DOHH2 (cell line): ENCODE measurements around the gene OLFM3.

ENCODE experiments used
- H3F3A ChIP-seq: fragments of 200-600 bp; sonication (generic), shearing (Covaris generic); 2 replicates; pipeline ENCODE4 v1.6.0; 2016; ENCODE audit warnings: antibody characterized with exemption, mild to moderate bottlenecking; ENCODE audit not compliant: control insufficient read depth, insufficient read depth
- H3K27ac ChIP-seq: fragments of 200-600 bp; sonication (generic); 2 replicates; pipeline ENCODE4 v1.5.1; 2014; ENCODE audit warnings: low read depth, mild to moderate bottlenecking, low read length, moderate library complexity
- H3K27me3 ChIP-seq: fragments of 200-600 bp; sonication (generic); 2 replicates; pipeline ENCODE4 v1.6.1; 2014; ENCODE audit warnings: mild to moderate bottlenecking, low read length, mixed read lengths; ENCODE audit not compliant: control insufficient read depth
- H3K36me3 ChIP-seq: fragments of 200-600 bp; sonication (generic); 2 replicates; pipeline ENCODE4 v1.6.1; 2014; ENCODE audit warnings: mild to moderate bottlenecking, low read length, moderate library complexity, mixed read lengths; ENCODE audit not compliant: control insufficient read depth
- H3K4me1 ChIP-seq: fragments of 200-600 bp; sonication (generic); 2 replicates; pipeline ENCODE4 v1.6.1; 2014; ENCODE audit warnings: mild to moderate bottlenecking, low read length, mixed read lengths; ENCODE audit not compliant: control insufficient read depth
- H3K4me2 ChIP-seq: fragments of 200-600 bp; sonication (generic); 2 replicates; pipeline ENCODE4 v1.6.0; 2014; ENCODE audit warnings: mild to moderate bottlenecking, low read length, moderate library complexity
- H3K4me3 ChIP-seq: fragments of 200-600 bp; sonication (generic); 2 replicates; pipeline ENCODE4 v1.5.1; 2014; ENCODE audit warnings: mild to moderate bottlenecking, low read length, mixed read lengths
- H3K79me2 ChIP-seq: fragments of 200-600 bp; sonication (generic); 2 replicates; pipeline ENCODE4 v1.6.1; 2014; ENCODE audit warnings: mild to moderate bottlenecking, low read length, mixed read lengths; ENCODE audit not compliant: control insufficient read depth
- H3K9me2 ChIP-seq: fragments of 200-600 bp; sonication (generic); replicated peaks from 2 replicates; pipeline ENCODE4 v1.6.1; 2014; ENCODE audit warnings: mild to moderate bottlenecking, low read length, mixed read lengths; ENCODE audit not compliant: control insufficient read depth
- H3K9me3 ChIP-seq: fragments of 200-600 bp; sonication (generic); 2 replicates; pipeline ENCODE4 v1.6.1; 2014; ENCODE audit warnings: antibody characterized with exemption, low read length, mixed read lengths; ENCODE audit not compliant: control insufficient read depth, insufficient read depth
- H4K20me1 ChIP-seq: fragments of 200-600 bp; sonication (generic); 2 replicates; pipeline ENCODE4 v1.6.0; 2014; ENCODE audit warnings: low read depth, mild to moderate bottlenecking, antibody characterized with exemption, low read length, moderate library complexity; ENCODE audit not compliant: control insufficient read depth, insufficient read depth
- CTCF ChIP-seq: fragments of 200-600 bp; sonication (generic); IDR thresholded peaks from one replicate; pipeline ENCODE4 v1.5.1; 2014; ENCODE audit warnings: antibody characterized with exemption, mild to moderate bottlenecking, low read depth, low read length; ENCODE audit not compliant: poor library complexity, severe bottlenecking
- EZH2phosphoT487 ChIP-seq: fragments of 200-600 bp; sonication (generic); IDR thresholded peaks from 2 replicates; pipeline ENCODE4 v1.6.1; 2017; ENCODE audit warnings: borderline replicate concordance, mild to moderate bottlenecking, antibody characterized with exemption, low read length, moderate library complexity, mixed read lengths

The OLFM3 gene

GRCh38 chr1:101915597-101915996 lies 81.1 kb downstream of the OLFM3 start:
- TF ChIP-seq EZH2phosphoT487 (no peak), CTCF (no peak)
- H3K27ac ChIP-seq, result no peak overlapping the region
- H3K4me2 ChIP-seq, result no peak overlapping the region
- H3K4me1 ChIP-seq, result no peaks in the 10 kb centered on the region
- no peak overlapping the region for H3K4me3 ChIP-seq
- no peaks in the 10 kb centered on the region for H3K9me2 ChIP-seq
- no peaks in the 10 kb centered on the region for H3K79me2 ChIP-seq
- no peaks in the 10 kb centered on the region for H3K36me3 ChIP-seq
- no peaks in the 10 kb centered on the region for H4K20me1 ChIP-seq
- no peaks in the 10 kb centered on the region for H3K9me3 ChIP-seq
- no peaks in the 10 kb centered on the region for H3K27me3 ChIP-seq
- no peaks in the 10 kb centered on the region for H3F3A ChIP-seq

- Histone ChIP-seq H3F3A (no peaks in the 10 kb centered on the region), H4K20me1 (no peaks in the 10 kb centered on the region), H3K79me2 (no peaks in the 10 kb centered on the region), H3K9me2 (no peaks in the 10 kb centered on the region), H3K27ac (no peak overlapping the region), H3K9me3 (no peaks in the 10 kb centered on the region), H3K4me2 (no peak overlapping the region), H3K4me3 (no peak overlapping the region), H3K27me3 (no peaks in the 10 kb centered on the region), H3K36me3 (no peaks in the 10 kb centered on the region), H3K4me1 (no peaks in the 10 kb centered on the region)
- TF ChIP-seq CTCF (no peak), EZH2phosphoT487 (no peak)
Observed at GRCh38 chr1:101914473-101915242, 82.1 kb downstream of the OLFM3 start.

GRCh38 chr1:101911894-101912293 lies 84.8 kb downstream of the OLFM3 start:
- TF ChIP-seq CTCF (no peak), EZH2phosphoT487 (no peak)
- H3K9me2 ChIP-seq, result no peaks in the 10 kb centered on the region
- H3K36me3 ChIP-seq, result no peaks in the 10 kb centered on the region
- H4K20me1 ChIP-seq, result no peaks in the 10 kb centered on the region
- H3K4me1 ChIP-seq, result no peaks in the 10 kb centered on the region
- H3K4me2 ChIP-seq, result no peak overlapping the region
- no peaks in the 10 kb centered on the region for H3K79me2 ChIP-seq
- no peaks in the 10 kb centered on the region for H3K27me3 ChIP-seq
- no peaks in the 10 kb centered on the region for H3F3A ChIP-seq
- H3K9me3 ChIP-seq, result no peaks in the 10 kb centered on the region
- H3K4me3 ChIP-seq, result no peak overlapping the region
- no peak overlapping the region for H3K27ac ChIP-seq
